ENCODE results near the gene IL32. TPM values are rescaled to one million over a fixed set of nuclear protein-coding genes. Genes with fewer than 3 reads are reported as not detected.
"Not testable (repeated sequence)": the region's sequence is repeated elsewhere in the genome, so short reads cannot be mapped to it uniquely, and the experiment has no call there.

IL32 gene
- total and polyA plus RNA-seq, 7 donors, result 90.5 to 749 (median 192) TPM

DNA sequence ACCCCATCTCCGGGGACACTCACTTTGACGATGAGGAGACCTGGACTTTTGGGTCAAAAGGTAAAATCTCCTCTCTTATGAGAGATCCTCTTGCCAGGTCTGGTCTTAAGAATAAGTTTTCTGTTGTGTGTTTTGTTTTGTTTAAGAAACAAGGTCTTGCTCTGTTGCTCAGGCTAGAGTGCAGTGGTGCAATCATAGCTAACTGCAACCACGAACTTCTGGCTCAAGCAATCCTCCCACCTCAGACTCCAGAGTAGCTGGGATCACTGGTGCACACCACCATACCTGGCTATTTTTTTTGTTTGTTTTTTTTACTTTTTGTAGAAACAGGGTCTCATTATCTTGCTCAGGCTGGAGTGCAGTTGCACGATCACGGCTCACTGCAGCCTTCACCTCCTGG lies 15.0 kb upstream of the IL32 start:
- ATAC-seq (no peak), DNase-seq (no peak)
- Histone ChIP-seq H3K9me3 (no peaks in the 10 kb centered on the region), H3K4me3 (no peak overlapping the region), H3K27ac (no peak overlapping the region), H3K4me1 (peaks cover 8% of the 10 kb centered on the region), H3K36me3 (ENCODE audit: insufficient read depth in 1 of 2, low read depth in 1 of 2) (no peaks in the 10 kb centered on the region), H3K27me3 (ENCODE audit: insufficient read depth in 3 of 3, low read length in 2 of 3) (peaks cover 0 to 40% (median 18%) of the 10 kb centered on the region in 3 donors)
- WGBS, 3 donors, result 70 to 79% (median 71%) methylated on average over 5 of the region's 5 CpGs
- intact Hi-C loops (cut with DNase I), result no loop called here
- TF ChIP-seq, protein P1, sequence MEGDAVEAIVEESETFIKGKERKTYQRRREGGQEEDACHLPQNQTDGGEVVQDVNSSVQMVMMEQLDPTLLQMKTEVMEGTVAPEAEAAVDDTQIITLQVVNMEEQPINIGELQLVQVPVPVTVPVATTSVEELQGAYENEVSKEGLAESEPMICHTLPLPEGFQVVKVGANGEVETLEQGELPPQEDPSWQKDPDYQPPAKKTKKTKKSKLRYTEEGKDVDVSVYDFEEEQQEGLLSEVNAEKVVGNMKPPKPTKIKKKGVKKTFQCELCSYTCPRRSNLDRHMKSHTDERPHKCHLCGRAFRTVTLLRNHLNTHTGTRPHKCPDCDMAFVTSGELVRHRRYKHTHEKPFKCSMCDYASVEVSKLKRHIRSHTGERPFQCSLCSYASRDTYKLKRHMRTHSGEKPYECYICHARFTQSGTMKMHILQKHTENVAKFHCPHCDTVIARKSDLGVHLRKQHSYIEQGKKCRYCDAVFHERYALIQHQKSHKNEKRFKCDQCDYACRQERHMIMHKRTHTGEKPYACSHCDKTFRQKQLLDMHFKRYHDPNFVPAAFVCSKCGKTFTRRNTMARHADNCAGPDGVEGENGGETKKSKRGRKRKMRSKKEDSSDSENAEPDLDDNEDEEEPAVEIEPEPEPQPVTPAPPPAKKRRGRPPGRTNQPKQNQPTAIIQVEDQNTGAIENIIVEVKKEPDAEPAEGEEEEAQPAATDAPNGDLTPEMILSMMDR (IDR thresholded peaks at IDR 0.05), result no peak

GRCh38 chr16:3051009-3051408 lies 14.4 kb upstream of the IL32 start:
- Histone ChIP-seq H3K27ac (no peak overlapping the region), H3K4me3 (no peak overlapping the region), H3K4me1 (peaks cover 3% of the 10 kb centered on the region), H3K36me3 (ENCODE audit: insufficient read depth in 1 of 2, low read depth in 1 of 2) (no peaks in the 10 kb centered on the region), H3K27me3 (ENCODE audit: insufficient read depth in 3 of 3, low read length in 2 of 3) (peaks cover 0 to 35% (median 14%) of the 10 kb centered on the region in 3 donors), H3K9me3 (no peaks in the 10 kb centered on the region)
- no peak for DNase-seq
- WGBS, 3 donors, result 34 to 47% (median 42%) methylated on average over 4 of the region's 4 CpGs
- intact Hi-C loops (cut with DNase I), result no loop called here
- no peak for ATAC-seq
- TF ChIP-seq, protein P1 (IDR thresholded peaks at IDR 0.05), result no peak

DNA sequence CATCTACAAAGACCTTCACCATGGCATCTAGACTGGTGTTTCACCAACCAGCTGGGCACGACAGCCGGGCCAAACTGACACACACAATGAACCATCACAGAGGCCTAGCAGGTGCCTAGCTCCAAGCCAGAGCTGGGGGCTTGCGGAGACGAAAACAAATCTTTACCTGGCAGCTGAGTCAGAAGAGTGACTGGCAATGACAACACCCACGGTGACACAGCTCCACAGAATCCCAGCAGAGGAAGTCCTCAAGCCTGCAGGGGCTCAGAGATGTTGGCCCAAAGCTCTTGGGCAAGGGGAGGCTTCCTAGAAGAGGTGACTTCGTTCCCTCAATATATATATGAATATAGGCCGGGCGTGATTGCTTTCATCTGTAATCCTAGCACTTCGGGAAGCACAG lies 13.9 kb upstream of the IL32 start:
- Histone ChIP-seq H3K36me3 (ENCODE audit: insufficient read depth in 1 of 2, low read depth in 1 of 2) (no peaks in the 10 kb centered on the region), H3K4me3 (no peak overlapping the region), H3K27me3 (ENCODE audit: insufficient read depth in 3 of 3, low read length in 2 of 3) (peaks cover 0 to 30% (median 11%) of the 10 kb centered on the region in 3 donors), H3K9me3 (no peaks in the 10 kb centered on the region), H3K4me1 (no peaks in the 10 kb centered on the region), H3K27ac (no peak overlapping the region)
- ATAC-seq (no peak), DNase-seq (no peak)
- TF ChIP-seq, protein P1 (IDR thresholded peaks at IDR 0.05), result no peak
- 51 to 83% (median 67%) methylated on average over 9 of the region's 9 CpGs for WGBS, 3 donors
- intact Hi-C loops (cut with DNase I), result no loop called here

- ATAC-seq, result peak in 2 of 4 donors; percentile 14 to 33
- intact Hi-C loops (cut with DNase I); H3K9me3 ChIP-seq; DNase-seq; H3K4me1 ChIP-seq; H3K4me3 ChIP-seq; H3K36me3 ChIP-seq (ENCODE audit: insufficient read depth in 1 of 2, low read depth in 1 of 2); H3K27ac ChIP-seq: not testable (repeated sequence)
- WGBS, 3 donors, result 78 to 84% (median 78%) methylated on average over 9 to 11 of the region's 12 CpGs
- peaks cover 0 to 18% (median 0%) of the 10 kb centered on the region in 3 donors for H3K27me3 ChIP-seq (ENCODE audit: insufficient read depth in 3 of 3, low read length in 2 of 3)
These were observed 12.7 kb upstream of the IL32 start for GRCh38 chr16:3052571-3053329.

- intact Hi-C loops (cut with DNase I), result not testable (repeated sequence)
- 86 to 92% (median 88%) methylated on average over 8 to 13 of the region's 13 CpGs for WGBS, 3 donors
These were observed 12.1 kb upstream of the IL32 start for GRCh38 chr16:3053330-3053710.

More at GRCh38 chr16:3053330-3053710, 12.1 kb upstream of the IL32 start:
- H3K36me3 ChIP-seq (ENCODE audit: insufficient read depth in 1 of 2, low read depth in 1 of 2); H3K4me3 ChIP-seq; H3K9me3 ChIP-seq; DNase-seq; H3K4me1 ChIP-seq; H3K27ac ChIP-seq; ATAC-seq: not testable (repeated sequence)
- H3K27me3 ChIP-seq (ENCODE audit: insufficient read depth in 3 of 3, low read length in 2 of 3), result peaks cover 0 to 13% (median 0%) of the 10 kb centered on the region in 3 donors

Measured in psoas muscle (tissue), 8 donors.